ENCODE results near the gene SHOX. TPM values are rescaled to one million over a fixed set of nuclear protein-coding genes. Genes with fewer than 3 reads are reported as not detected.
A peak's percentile ranks its signal among the peaks of the same experiment; 100 is the strongest.
"Not testable (repeated sequence)": the region's sequence is repeated elsewhere in the genome, so short reads cannot be mapped to it uniquely, and the experiment has no call there.

The SHOX gene
- total RNA-seq, 1 experiment from 2014 or later = not detected

- Histone ChIP-seq H3K27me3 (no peaks in the 10 kb centered on the region), H3K4me3 (no peak overlapping the region), H3K9me3 (no peaks in the 10 kb centered on the region), H3K36me3 (no peaks in the 10 kb centered on the region)
- no peak for DNase-seq
Observed at GRCh38 chrX:643911-644303, 13.3 kb downstream of the SHOX start.

GRCh38 chrX:644304-645281 lies 14.0 kb downstream of the SHOX start:
- Histone ChIP-seq H3K4me3 (no peak overlapping the region), H3K27me3 (no peaks in the 10 kb centered on the region), H3K36me3 (no peaks in the 10 kb centered on the region), H3K9me3 (no peaks in the 10 kb centered on the region)
- DNase-seq = no peak

- no peaks in the 10 kb centered on the region for H3K27me3 ChIP-seq
- H3K36me3 ChIP-seq = no peaks in the 10 kb centered on the region
- DNase-seq = no peak
- no peak overlapping the region for H3K4me3 ChIP-seq
- no peaks in the 10 kb centered on the region for H3K9me3 ChIP-seq
Observed at GRCh38 chrX:646228-646495, 15.6 kb downstream of the SHOX start.

- Histone ChIP-seq H3K27me3 (no peaks in the 10 kb centered on the region), H3K4me3 (no peak overlapping the region), H3K36me3 (no peaks in the 10 kb centered on the region), H3K9me3 (no peaks in the 10 kb centered on the region)
- DNase-seq = no peak
Observed at GRCh38 chrX:646796-647195, 16.2 kb downstream of the SHOX start.

- Histone ChIP-seq H3K4me3 (no peak overlapping the region), H3K27me3 (no peaks in the 10 kb centered on the region; the same call in 1 of the 2 replicates), H3K36me3 (no peaks in the 10 kb centered on the region), H3K9me3 (no peaks in the 10 kb centered on the region)
- DNase-seq = no peak
Observed at GRCh38 chrX:649166-649565, 18.6 kb downstream of the SHOX start.

DNA sequence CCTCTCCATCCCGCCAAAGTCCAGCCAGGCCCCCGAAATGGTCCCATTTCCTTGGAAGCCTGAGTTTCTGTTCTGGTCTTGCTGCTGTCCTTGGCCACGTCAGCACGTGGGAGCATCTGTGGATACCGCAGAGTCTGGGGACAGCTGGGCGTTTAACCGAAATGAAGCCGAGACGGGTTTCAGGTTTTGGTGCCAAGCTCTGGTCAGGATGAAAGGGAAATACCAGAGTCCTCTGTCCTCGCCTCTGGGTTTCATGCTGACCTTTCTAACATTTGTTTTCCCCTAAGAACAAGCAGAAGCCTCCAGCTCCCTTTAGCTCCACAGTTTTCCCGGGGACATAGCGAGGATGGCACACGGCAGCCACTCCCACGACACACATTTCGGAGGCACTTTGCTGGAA lies 19.7 kb downstream of the SHOX start:
- DNase-seq = no peak
- H3K4me3 ChIP-seq = no peak overlapping the region

GRCh38 chrX:650811-651210 lies 20.2 kb downstream of the SHOX start:
- no peaks in the 10 kb centered on the region for H3K9me3 ChIP-seq
- no peaks in the 10 kb centered on the region; the same call in 1 of the 2 replicates for H3K27me3 ChIP-seq
- no peaks in the 10 kb centered on the region for H3K36me3 ChIP-seq
- no peak for DNase-seq
- H3K4me3 ChIP-seq = no peak overlapping the region

More for the DNA sequence above, 19.7 kb downstream of the SHOX start:
- H3K9me3 ChIP-seq = no peaks in the 10 kb centered on the region
- no peaks in the 10 kb centered on the region; the same call in 1 of the 2 replicates for H3K27me3 ChIP-seq
- no peaks in the 10 kb centered on the region for H3K36me3 ChIP-seq

GRCh38 chrX:651922-652321 lies 21.3 kb downstream of the SHOX start:
- not testable (repeated sequence) for H3K4me3 ChIP-seq, H3K36me3 ChIP-seq, DNase-seq, H3K27me3 ChIP-seq, H3K9me3 ChIP-seq

DNA sequence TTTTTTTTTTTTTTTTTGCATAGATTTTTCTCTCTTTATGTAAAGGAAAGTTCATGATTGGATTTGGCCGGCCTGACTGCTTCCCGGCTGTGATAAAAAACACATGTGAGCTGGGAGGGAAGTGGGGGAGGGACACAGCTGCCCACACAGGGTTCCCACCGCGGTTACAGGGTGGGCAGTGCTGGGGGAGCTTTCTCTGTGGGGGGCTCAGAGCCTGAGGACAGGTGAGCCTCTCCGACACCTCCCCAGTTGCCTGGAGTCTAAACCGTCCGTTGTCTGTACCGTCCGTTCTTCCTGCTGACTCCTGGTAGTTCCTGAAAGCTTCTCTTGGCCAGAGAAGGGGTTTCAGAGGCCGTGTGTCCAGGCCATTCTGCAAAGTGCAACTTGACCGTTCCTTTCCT lies 21.8 kb downstream of the SHOX start:
- DNase-seq = no peak
- H3K9me3 ChIP-seq = no peaks in the 10 kb centered on the region

GRCh38 chrX:653306-653705 lies 22.7 kb downstream of the SHOX start:
- H3K36me3 ChIP-seq = no peaks in the 10 kb centered on the region
- H3K4me3 ChIP-seq = no peak overlapping the region
- no peaks in the 10 kb centered on the region for H3K9me3 ChIP-seq
- no peaks in the 10 kb centered on the region; the same call in 1 of the 2 replicates for H3K27me3 ChIP-seq
- no peak for DNase-seq

More for the DNA sequence above, 21.8 kb downstream of the SHOX start:
- H3K27me3 ChIP-seq = no peaks in the 10 kb centered on the region; the same call in 1 of the 2 replicates
- H3K36me3 ChIP-seq = no peaks in the 10 kb centered on the region
- H3K4me3 ChIP-seq = no peak overlapping the region

GRCh38 chrX:661154-661553 lies 30.6 kb downstream of the SHOX start:
- H3K4me3 ChIP-seq = no peak overlapping the region
- no peaks in the 10 kb centered on the region for H3K9me3 ChIP-seq
- H3K36me3 ChIP-seq = no peaks in the 10 kb centered on the region
- DNase-seq = no peak
- H3K27me3 ChIP-seq = no peaks in the 10 kb centered on the region

- no peak for DNase-seq
- no peaks in the 10 kb centered on the region for H3K36me3 ChIP-seq
- no peaks in the 10 kb centered on the region for H3K9me3 ChIP-seq
- no peak overlapping the region for H3K4me3 ChIP-seq
- no peaks in the 10 kb centered on the region for H3K27me3 ChIP-seq
Observed at GRCh38 chrX:662126-662525, 31.5 kb downstream of the SHOX start.

DNA sequence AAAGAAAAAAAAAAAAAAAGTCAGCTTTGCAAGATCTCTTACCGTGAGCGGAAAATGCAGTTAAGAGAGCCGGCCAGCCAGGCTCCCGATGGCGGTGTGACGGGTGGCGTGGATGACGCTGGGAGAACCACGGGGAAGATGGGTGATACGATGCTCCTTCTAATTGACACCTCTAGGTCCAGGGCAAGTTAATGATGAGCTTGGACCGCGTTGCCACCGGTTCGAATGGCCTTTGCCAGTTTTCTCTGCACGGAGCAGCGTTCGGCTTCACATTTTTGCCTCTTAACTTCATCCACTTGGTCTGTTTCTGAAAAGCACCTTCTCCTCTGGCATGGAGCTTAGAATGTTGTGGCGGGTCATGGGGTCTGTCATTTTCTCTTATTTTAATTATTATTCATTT lies 33.2 kb downstream of the SHOX start:
- no peaks in the 10 kb centered on the region for H3K9me3 ChIP-seq
- no peaks in the 10 kb centered on the region for H3K36me3 ChIP-seq
- DNase-seq = no peak
- no peak overlapping the region for H3K4me3 ChIP-seq
- H3K27me3 ChIP-seq = no peaks in the 10 kb centered on the region

DNA sequence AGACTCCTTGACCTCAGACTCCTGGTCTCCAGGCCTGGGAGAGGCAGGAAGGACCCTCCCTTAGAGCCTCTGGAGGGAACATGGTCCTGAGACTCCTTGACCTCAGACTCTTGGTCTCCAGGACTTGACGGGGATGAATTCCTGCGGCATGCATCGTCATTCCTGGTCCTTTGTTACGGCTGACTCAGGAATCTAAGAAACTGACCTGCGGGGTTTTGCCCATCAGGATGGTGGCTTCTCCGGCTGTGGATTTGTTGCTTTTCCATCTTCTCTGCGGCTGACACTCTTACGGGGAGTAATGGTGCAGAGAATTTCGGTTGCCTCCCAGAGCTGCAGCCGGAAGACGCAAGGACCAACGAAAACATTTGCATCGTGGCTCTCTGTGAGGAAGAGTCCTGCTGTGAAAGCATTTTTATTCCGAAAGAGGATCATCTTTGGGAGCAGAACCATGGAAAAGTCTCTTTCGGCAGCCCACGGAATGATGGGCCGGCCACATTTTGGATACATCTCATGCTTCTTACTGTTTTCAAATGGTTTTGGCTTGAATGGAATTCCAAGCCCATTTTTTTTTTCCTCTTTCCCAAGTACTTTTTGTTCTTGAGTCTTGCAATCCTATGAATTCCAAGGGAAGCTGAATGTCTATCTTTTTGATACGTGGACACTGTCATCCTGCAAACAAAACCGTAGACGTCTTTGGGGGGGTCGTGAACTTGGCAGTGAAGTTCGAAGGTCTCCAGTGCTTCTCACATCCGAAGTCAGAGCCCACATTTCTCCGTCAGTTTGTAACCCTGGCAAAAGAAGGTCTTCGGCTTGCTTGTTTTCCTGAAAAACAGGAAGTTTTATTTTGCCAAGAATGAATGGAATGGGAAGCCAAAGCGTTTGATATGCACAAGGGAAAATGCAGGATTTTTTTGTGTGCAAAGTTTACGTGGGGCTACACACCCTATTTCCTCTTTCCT lies 36.5 kb downstream of the SHOX start:
- DNase-seq = peak; percentile 21
- no peaks in the 10 kb centered on the region for H3K27me3 ChIP-seq
- H3K4me3 ChIP-seq = no peak overlapping the region
- no peaks in the 10 kb centered on the region for H3K36me3 ChIP-seq
- no peaks in the 10 kb centered on the region for H3K9me3 ChIP-seq

DNA sequence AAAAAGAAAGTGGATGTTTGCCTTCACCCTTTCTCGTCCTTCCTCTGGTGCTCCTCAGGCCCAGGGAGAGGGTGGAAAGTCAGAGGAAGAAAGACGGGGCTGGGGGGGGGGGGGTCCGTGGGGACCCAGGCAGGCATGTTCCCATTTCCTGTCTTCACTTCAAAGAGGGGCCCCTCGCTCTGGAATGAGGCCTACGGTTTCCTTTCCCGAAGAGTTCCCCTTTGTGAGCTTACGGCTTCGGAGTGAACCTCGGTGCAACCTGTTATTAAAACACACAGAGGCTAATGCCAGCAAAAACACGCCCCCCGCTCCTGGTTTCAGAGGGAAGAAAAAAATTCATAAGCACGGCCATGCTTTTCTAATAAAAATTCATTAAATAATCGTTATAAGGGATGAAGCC lies 40.1 kb downstream of the SHOX start:
- H3K9me3 ChIP-seq = no peaks in the 10 kb centered on the region
- H3K4me3 ChIP-seq = no peak overlapping the region

GRCh38 chrX:672931-673330 lies 42.3 kb downstream of the SHOX start:
- H3K27me3 ChIP-seq = no peaks in the 10 kb centered on the region
- H3K9me3 ChIP-seq = no peaks in the 10 kb centered on the region
- H3K36me3 ChIP-seq = no peaks in the 10 kb centered on the region
- DNase-seq = no peak
- H3K4me3 ChIP-seq = no peak overlapping the region

More for the DNA sequence above, 40.1 kb downstream of the SHOX start:
- no peak for DNase-seq
- H3K27me3 ChIP-seq = no peaks in the 10 kb centered on the region
- H3K36me3 ChIP-seq = no peaks in the 10 kb centered on the region

- no peaks in the 10 kb centered on the region for H3K9me3 ChIP-seq
- H3K36me3 ChIP-seq = no peaks in the 10 kb centered on the region
- no peak for DNase-seq
- no peak overlapping the region for H3K4me3 ChIP-seq
- H3K27me3 ChIP-seq = no peaks in the 10 kb centered on the region
Observed at GRCh38 chrX:675279-675954, 44.8 kb downstream of the SHOX start.

Data from MG63 (cell line).